ENCODE data around the gene ZBED4.

DNA sequence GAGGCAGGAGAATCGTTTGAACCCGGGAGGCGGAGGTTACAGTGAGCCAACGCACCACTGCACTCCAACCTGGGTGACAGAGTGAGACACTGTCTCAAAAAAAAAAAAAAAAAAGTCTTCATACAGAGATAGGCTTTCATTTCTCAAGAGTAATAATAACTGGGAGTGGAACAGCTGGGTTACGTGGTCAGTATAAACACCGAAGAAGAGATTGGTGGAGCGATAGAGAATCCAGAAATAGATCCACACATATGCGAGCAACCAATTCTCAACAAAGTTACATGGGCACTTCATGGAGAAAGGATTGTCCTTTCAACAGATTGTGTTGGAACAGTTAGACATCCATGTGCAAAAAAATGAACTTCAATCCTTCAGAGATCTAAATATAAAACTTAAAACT lies 24.6 kb downstream of the ZBED4 start:
- TF ChIP-seq POLR2A (IDR thresholded peaks at IDR 0.05) (no peak), CTCF (IDR thresholded peaks at IDR 0.05) (no peak)
